ENCODE results near the gene SEL1L2. TPM values are rescaled to one million over a fixed set of nuclear protein-coding genes. Genes with fewer than 3 reads are reported as not detected.

SEL1L2 gene
- total RNA-seq, 1 donor from 2014 or later = not detected

DNA sequence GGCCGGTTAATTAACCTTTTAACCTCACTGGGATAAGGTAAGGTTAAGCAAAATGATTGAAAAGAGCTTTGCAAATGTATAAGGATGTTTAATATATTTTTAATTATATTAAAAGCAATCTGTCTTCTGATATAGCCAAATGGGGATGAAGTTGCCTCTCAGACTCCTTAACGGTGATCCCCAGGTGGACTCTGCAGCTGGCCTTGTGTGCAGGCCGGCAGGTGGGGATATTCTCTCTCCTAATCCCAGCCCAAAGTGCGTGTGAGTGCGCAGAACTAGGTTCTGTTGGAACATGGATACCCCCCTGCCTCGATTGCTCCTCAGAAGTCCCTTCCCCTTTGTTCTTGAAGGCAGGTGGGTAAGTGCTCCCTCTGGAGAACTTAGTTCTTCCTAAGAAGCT lies 105.6 kb downstream of the SEL1L2 start:
- TF ChIP-seq CTCF (conservative IDR thresholded peaks at IDR 0.05) = no peak
- no peaks in the 10 kb centered on the region for H3K9me3 Mint-ChIP-seq
- no peaks in the 10 kb centered on the region for H3K27me3 Mint-ChIP-seq
- H3K4me3 Mint-ChIP-seq = no peak overlapping the region
- no peaks in the 10 kb centered on the region for H3K4me1 Mint-ChIP-seq (ENCODE audit: unreplicated experiment)
- no peak overlapping the region for H3K27ac Mint-ChIP-seq
- no peak for DNase-seq (ENCODE audit: extremely low spot score, unreplicated experiment)
- no peaks in the 10 kb centered on the region for H3K36me3 Mint-ChIP-seq

DNA sequence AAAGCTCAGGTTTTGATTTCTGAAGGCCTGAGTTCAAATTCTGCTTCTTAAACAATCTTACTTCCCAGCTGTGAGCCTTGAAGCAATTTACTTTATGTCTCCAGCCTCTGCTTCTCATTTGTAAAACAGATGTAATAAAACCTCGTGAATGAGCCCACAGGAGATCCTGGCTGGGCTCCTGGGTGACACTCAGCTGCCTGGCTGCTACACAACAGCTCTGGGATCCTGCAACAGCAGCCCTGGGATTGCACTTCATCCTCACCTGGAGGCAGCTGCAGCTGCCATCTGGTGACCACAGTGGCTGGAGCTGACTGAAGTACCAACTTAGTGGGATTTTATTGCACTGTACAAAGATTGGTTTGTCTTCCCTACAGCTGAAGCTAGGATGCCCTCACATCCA lies 107.0 kb downstream of the SEL1L2 start:
- Mint-ChIP-seq H3K4me3 (no peak overlapping the region), H3K36me3 (no peaks in the 10 kb centered on the region), H3K9me3 (no peaks in the 10 kb centered on the region), H3K27ac (no peak overlapping the region), H3K27me3 (no peaks in the 10 kb centered on the region), H3K4me1 (ENCODE audit: unreplicated experiment) (no peaks in the 10 kb centered on the region)
- no peak for TF ChIP-seq CTCF (conservative IDR thresholded peaks at IDR 0.05)
- no peak for DNase-seq (ENCODE audit: extremely low spot score, unreplicated experiment)

GRCh38 chr20:13878566-13878965 lies 111.8 kb downstream of the SEL1L2 start:
- Mint-ChIP-seq H3K4me1 (ENCODE audit: unreplicated experiment) (peaks cover 20% of the 10 kb centered on the region), H3K4me3 (no peak overlapping the region), H3K9me3 (no peaks in the 10 kb centered on the region), H3K36me3 (no peaks in the 10 kb centered on the region), H3K27ac (no peak overlapping the region), H3K27me3 (peaks cover 11% of the 10 kb centered on the region)
- DNase-seq (ENCODE audit: extremely low spot score, unreplicated experiment) = no peak
- no peak for TF ChIP-seq CTCF (conservative IDR thresholded peaks at IDR 0.05)

DNA sequence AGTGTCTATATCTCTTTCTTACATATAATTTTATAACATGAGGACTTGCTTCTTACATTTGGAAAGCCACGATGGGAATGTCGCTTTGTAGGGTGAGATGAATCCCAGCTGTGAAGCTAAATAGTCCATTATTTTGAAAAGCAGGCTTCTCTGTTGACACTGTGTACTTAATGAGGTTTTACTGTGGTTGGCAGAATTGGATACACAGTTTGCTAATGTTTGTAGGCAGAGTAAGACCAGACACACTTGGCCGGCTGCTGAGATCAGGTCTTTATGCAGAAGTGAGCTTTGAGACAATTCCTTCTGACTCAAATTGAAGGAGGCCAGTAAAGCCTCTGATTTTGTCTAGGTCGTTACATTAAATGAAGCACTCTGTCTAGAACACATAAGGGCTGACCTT lies 112.6 kb downstream of the SEL1L2 start:
- no peaks in the 10 kb centered on the region for H3K36me3 Mint-ChIP-seq
- H3K4me3 Mint-ChIP-seq = no peak overlapping the region
- no peaks in the 10 kb centered on the region for H3K9me3 Mint-ChIP-seq
- TF ChIP-seq CTCF (conservative IDR thresholded peaks at IDR 0.05) = no peak
- H3K27ac Mint-ChIP-seq = no peak overlapping the region
- H3K27me3 Mint-ChIP-seq = peaks cover 11% of the 10 kb centered on the region
- peaks cover 21% of the 10 kb centered on the region for H3K4me1 Mint-ChIP-seq (ENCODE audit: unreplicated experiment)
- DNase-seq (ENCODE audit: extremely low spot score, unreplicated experiment) = no peak

DNA sequence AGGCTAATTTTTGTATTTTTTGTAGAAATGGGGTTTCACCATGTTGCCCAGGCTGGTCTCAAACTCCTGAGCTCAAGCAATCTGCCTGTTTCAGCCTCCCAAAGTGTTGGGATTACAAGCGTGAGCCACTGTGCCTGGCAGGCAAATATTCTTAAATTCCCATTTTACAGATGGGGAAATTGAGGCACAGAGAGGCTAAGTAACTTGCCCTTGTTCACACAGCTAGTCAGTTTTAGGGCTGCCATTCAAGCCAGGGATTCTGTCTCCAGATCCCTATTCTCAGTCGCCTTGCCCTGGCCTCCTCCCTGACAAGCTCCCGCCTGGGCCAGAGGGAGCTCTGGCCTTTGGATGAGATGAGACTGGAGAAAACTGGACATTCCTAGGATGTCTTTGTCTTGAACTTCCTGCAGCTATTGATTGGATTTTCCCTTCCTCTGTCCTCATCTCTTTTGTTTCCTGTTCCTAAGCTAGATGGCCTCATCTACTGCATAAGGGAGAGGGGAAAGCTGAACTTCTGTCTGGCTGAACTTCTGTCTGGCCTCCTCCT lies 115.1 kb downstream of the SEL1L2 start:
- no peaks in the 10 kb centered on the region for H3K36me3 Mint-ChIP-seq
- no peak for TF ChIP-seq CTCF (conservative IDR thresholded peaks at IDR 0.05)
- peaks cover 21% of the 10 kb centered on the region for H3K4me1 Mint-ChIP-seq (ENCODE audit: unreplicated experiment)
- no peak overlapping the region for H3K4me3 Mint-ChIP-seq
- no peaks in the 10 kb centered on the region for H3K9me3 Mint-ChIP-seq
- DNase-seq (ENCODE audit: extremely low spot score, unreplicated experiment) = no peak
- H3K27me3 Mint-ChIP-seq = peaks cover 15% of the 10 kb centered on the region
- no peak overlapping the region for H3K27ac Mint-ChIP-seq
